Stimulated activated CD4-positive, alpha-beta T cell treated with anti-CD3 and anti-CD28 coated beads, TNF-alpha, amount 100 ng/mL, for 48 hours (primary cell): ENCODE measurements around the gene ECE1.

ENCODE experiments used
- DNase-seq, 3 donors: peaks; one replicate each; pipeline ENCODE4 v3.0.0-alpha.2; 2020; ENCODE audit warnings: low read depth in 3 of 3

ECE1 gene

GRCh38 chr1:21308847-21309652 is 18.8 kb upstream of the ECE1 start:
- DNase-seq: no peak

GRCh38 chr1:21308330-21308729 is 18.1 kb upstream of the ECE1 start:
- no peak for DNase-seq

GRCh38 chr1:21307663-21308305 is 17.5 kb upstream of the ECE1 start:
- no peak for DNase-seq

GRCh38 chr1:21307210-21307609 is 16.9 kb upstream of the ECE1 start:
- DNase-seq: no peak

GRCh38 chr1:21305900-21306189 is 15.6 kb upstream of the ECE1 start:
- DNase-seq: no peak

GRCh38 chr1:21305155-21305899 is 15.1 kb upstream of the ECE1 start:
- no peak for DNase-seq

- no peak for DNase-seq
Observed at GRCh38 chr1:21304488-21304887, 14.2 kb upstream of the ECE1 start.

- no peak for DNase-seq
Observed at GRCh38 chr1:21302747-21303715, 12.8 kb upstream of the ECE1 start.

- no peak for DNase-seq
Observed at GRCh38 chr1:21301794-21302440, 11.7 kb upstream of the ECE1 start.

GRCh38 chr1:21300774-21301173 is 10.5 kb upstream of the ECE1 start:
- no peak for DNase-seq

GRCh38 chr1:21299780-21300395 is 9.6 kb upstream of the ECE1 start:
- DNase-seq: no peak

GRCh38 chr1:21298981-21299391 is 8.7 kb upstream of the ECE1 start:
- no peak for DNase-seq

GRCh38 chr1:21297975-21298374 is 7.7 kb upstream of the ECE1 start:
- no peak for DNase-seq

GRCh38 chr1:21296509-21297354 is 6.5 kb upstream of the ECE1 start:
- no peak for DNase-seq

GRCh38 chr1:21295545-21295944 is 5.3 kb upstream of the ECE1 start:
- no peak for DNase-seq

- peak in 1 of 3 donors; percentile 50 for DNase-seq
Observed at GRCh38 chr1:21295002-21295401, 4.7 kb upstream of the ECE1 start.

- peak; percentile 73 to 91 (median 77) for DNase-seq
Observed at GRCh38 chr1:21294266-21294989, 4.2 kb upstream of the ECE1 start.

- peak; percentile 74 to 88 (median 80) for DNase-seq
Observed at GRCh38 chr1:21293537-21294265, 3.4 kb upstream of the ECE1 start.
